Activated T-cell treated with anti-CD3 and anti-CD28 coated beads, Interleukin-2, amount 50 U/mL, for 24 hours (primary cell): ENCODE results near the gene SERTAD1.
"Not testable (repeated sequence)": the region's sequence is repeated elsewhere in the genome, so short reads cannot be mapped to it uniquely, and the experiment has no call there.

Experiments
- DNase-seq: peaks from one replicate; pipeline ENCODE4 v3.0.0-alpha.2; 2020
- H3K27ac Mint-ChIP-seq: 2 replicates; pipeline ENCODE4 v1.8.0; 2020; ENCODE audit warnings: mild to moderate bottlenecking, mixed read lengths
- H3K27me3 Mint-ChIP-seq: 2 replicates; pipeline ENCODE4 v1.8.0; 2020; ENCODE audit warnings: mixed read lengths
- H3K36me3 Mint-ChIP-seq: 2 replicates; pipeline ENCODE4 v1.8.0; 2020; ENCODE audit warnings: low read depth, mixed read lengths
- H3K4me1 Mint-ChIP-seq: 2 replicates; pipeline ENCODE4 v1.8.0; 2020; ENCODE audit warnings: low read depth, mixed read lengths
- H3K4me3 Mint-ChIP-seq: 2 replicates; pipeline ENCODE4 v1.8.0; 2020; ENCODE audit warnings: mild to moderate bottlenecking, moderate library complexity, mixed read lengths
- H3K9me3 Mint-ChIP-seq: 2 replicates; pipeline ENCODE4 v1.8.0; 2020; ENCODE audit warnings: mixed read lengths

Gene SERTAD1

GRCh38 chr19:40442328-40443130 lies 16.7 kb upstream of the SERTAD1 start:
- Mint-ChIP-seq H3K4me3 (peak overlapping the region; percentile 95), H3K9me3 (no peaks in the 10 kb centered on the region), H3K36me3 (peaks cover 27% of the 10 kb centered on the region), H3K27ac (peak overlapping the region; percentile 98), H3K27me3 (no peaks in the 10 kb centered on the region), H3K4me1 (peaks cover 25% of the 10 kb centered on the region)
- no peak for DNase-seq

GRCh38 chr19:40441719-40442253 lies 16.0 kb upstream of the SERTAD1 start:
- H3K4me1 Mint-ChIP-seq, result peaks cover 25% of the 10 kb centered on the region
- H3K27me3 Mint-ChIP-seq, result no peaks in the 10 kb centered on the region
- no peak for DNase-seq
- H3K36me3 Mint-ChIP-seq, result peaks cover 27% of the 10 kb centered on the region
- H3K9me3 Mint-ChIP-seq, result no peaks in the 10 kb centered on the region
- H3K4me3 Mint-ChIP-seq, result peak overlapping the region; percentile 95
- H3K27ac Mint-ChIP-seq, result peak overlapping the region; percentile 98

GRCh38 chr19:40438284-40438683 lies 12.5 kb upstream of the SERTAD1 start:
- H3K4me3 Mint-ChIP-seq, result no peak overlapping the region
- no peaks in the 10 kb centered on the region for H3K9me3 Mint-ChIP-seq
- peak overlapping the region; percentile 11 for H3K27ac Mint-ChIP-seq

DNA sequence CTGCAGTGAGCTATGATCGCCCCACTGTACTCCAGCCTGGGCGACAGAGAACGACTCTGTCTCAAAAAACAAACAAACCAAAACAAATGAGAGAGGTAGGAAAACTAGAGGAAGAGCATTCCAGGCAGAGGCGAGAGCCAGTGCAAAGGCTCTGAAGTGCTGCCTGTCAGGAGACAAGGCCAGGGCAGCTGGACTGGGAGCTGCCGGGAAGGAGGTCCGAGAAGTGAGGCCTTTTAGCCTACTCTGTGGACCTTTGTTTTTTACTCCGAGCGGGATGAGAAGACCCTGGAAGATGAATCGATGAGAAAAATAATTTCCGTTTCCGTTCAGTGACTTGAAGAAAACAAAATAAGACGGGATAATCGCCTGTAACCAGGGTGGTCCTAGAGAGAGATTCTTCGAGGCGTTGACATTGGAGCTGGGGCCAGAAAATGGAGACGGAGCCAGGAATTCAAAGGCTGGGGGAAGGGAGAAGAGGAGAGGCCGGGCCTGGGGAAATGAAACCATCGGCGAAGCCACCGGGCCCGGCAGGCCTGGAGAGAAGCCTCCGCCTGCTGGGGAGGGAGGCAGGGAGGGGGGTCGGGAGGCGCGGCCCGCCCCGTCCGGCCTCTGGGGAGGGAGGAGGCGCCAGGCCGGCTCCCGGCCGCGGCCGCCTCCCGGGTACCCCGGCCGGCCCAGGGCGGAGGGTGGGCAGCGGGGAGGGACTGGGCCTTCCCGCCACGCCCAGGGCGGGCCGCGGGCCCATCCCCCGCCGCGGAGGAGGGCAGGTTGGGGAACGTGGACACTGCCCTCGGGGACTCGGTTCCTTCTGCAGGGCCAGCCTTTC lies 7.8 kb upstream of the SERTAD1 start:
- DNase-seq, result peak; percentile 73
- no peaks in the 10 kb centered on the region for H3K36me3 Mint-ChIP-seq

More at GRCh38 chr19:40438284-40438683, 12.5 kb upstream of the SERTAD1 start:
- Mint-ChIP-seq H3K4me1 (peaks cover 27% of the 10 kb centered on the region), H3K27me3 (no peaks in the 10 kb centered on the region), H3K36me3 (peaks cover 18% of the 10 kb centered on the region)
- no peak for DNase-seq

DNA sequence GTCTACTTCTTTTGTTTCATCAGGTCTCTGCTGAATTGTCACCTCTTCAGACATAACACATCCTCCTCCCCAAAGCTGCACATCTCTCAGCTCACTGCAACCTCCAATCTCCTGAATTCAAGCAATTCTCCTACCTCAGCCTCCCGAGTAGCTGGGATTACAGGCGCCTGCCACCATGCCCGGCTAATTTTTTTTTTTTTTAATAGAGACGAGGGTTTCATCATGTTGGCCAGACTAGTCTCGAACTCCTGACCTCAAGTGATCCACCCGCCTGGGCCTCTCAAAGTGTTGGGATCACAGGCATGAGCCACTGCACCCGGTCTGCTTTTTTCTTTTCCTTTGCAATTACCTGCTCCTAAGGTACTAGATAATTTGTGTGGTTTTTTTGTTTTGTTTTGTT lies 7.0 kb upstream of the SERTAD1 start:
- Mint-ChIP-seq H3K27ac (peak overlapping the region; percentile 98), H3K4me3 (peak overlapping the region; percentile 83), H3K4me1 (peaks cover 12% of the 10 kb centered on the region)
- DNase-seq, H3K36me3 Mint-ChIP-seq, H3K27me3 Mint-ChIP-seq, H3K9me3 Mint-ChIP-seq: not testable (repeated sequence)

More for the DNA sequence above, 7.8 kb upstream of the SERTAD1 start:
- no peaks in the 10 kb centered on the region for H3K9me3 Mint-ChIP-seq
- peak overlapping the region; percentile 83 for H3K4me3 Mint-ChIP-seq
- H3K4me1 Mint-ChIP-seq, result peaks cover 12% of the 10 kb centered on the region
- peak overlapping the region; percentile 98 for H3K27ac Mint-ChIP-seq
- no peaks in the 10 kb centered on the region for H3K27me3 Mint-ChIP-seq

DNA sequence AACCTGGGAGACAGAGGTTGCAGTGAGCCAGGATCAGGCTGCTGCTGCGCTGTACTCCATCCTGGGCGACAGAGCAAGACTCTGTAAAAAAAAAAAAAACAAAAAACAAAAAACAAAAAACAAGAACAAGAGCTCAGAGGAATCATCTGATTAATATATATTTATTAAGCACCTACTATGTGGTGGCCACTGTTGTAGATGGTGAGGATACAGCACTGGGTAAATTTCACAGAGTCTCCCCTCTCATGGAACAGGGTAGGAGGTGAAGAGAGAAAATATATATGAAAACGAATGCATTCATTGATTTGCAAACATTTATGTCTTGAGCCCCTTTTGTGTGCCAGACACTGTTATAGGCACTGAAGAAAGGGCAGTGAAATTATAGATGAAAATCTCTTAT lies 5.9 kb upstream of the SERTAD1 start:
- no peaks in the 10 kb centered on the region for H3K27me3 Mint-ChIP-seq
- no peaks in the 10 kb centered on the region for H3K9me3 Mint-ChIP-seq
- no peak overlapping the region for H3K4me3 Mint-ChIP-seq
- DNase-seq, result no peak
- peaks cover 13% of the 10 kb centered on the region for H3K4me1 Mint-ChIP-seq
- H3K27ac Mint-ChIP-seq, result no peak overlapping the region
- no peaks in the 10 kb centered on the region for H3K36me3 Mint-ChIP-seq

GRCh38 chr19:40430242-40430641 lies 4.5 kb upstream of the SERTAD1 start:
- H3K4me3 Mint-ChIP-seq, H3K9me3 Mint-ChIP-seq, H3K27ac Mint-ChIP-seq, DNase-seq, H3K36me3 Mint-ChIP-seq, H3K27me3 Mint-ChIP-seq: not testable (repeated sequence)
- peaks cover 20% of the 10 kb centered on the region for H3K4me1 Mint-ChIP-seq

GRCh38 chr19:40428197-40428596 lies 2.4 kb upstream of the SERTAD1 start:
- not testable (repeated sequence) for H3K9me3 Mint-ChIP-seq, H3K27ac Mint-ChIP-seq, H3K4me3 Mint-ChIP-seq, H3K36me3 Mint-ChIP-seq, H3K27me3 Mint-ChIP-seq, DNase-seq
- H3K4me1 Mint-ChIP-seq, result peaks cover 19% of the 10 kb centered on the region

DNA sequence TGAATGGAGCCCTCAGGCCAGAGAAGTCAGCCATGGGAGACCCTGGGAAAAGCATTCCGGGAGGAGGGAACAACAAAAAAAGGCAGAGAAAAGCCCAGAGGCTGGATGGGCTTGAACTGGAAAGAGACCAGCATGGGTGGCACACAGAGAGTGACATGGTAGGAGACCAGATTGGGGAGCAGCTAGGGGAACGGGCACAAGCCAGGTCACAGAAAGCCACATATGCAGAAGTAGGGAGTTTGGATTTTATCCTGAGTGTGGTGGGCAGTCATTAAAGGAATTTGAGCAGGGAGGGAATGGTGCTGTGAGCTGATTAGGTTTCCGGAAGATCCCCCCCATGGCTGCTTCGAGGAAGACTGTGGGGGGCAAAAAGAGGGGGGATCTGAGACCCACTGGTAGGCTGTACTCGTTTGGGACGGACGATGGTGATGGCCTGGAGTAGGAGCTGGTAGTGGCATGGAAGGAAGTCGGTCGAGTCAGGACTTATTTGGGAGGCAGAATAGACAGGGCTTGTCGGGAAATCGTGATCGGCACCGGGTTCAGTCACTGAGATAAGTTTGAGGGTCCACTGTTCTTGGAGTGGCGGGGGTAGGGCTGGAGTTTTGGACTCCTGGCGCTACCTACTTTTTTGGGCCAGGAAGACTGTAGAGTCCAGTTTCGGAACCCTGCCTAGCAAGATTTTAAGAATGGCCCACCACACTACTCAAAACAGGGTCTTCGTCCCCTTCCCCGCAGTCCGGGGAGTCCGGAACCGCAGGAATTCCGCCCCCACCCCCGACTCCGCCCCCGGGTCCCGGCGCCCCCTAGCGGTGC lies 949 bp downstream of the SERTAD1 start:
- DNase-seq, result no peak
- H3K4me3 Mint-ChIP-seq, result peak overlapping the region; percentile 90
- peak overlapping the region; percentile 96 for H3K27ac Mint-ChIP-seq
- peaks cover 36% of the 10 kb centered on the region for H3K4me1 Mint-ChIP-seq
- H3K9me3 Mint-ChIP-seq, result no peaks in the 10 kb centered on the region
- H3K27me3 Mint-ChIP-seq, result no peaks in the 10 kb centered on the region
- H3K36me3 Mint-ChIP-seq, result peaks cover 27% of the 10 kb centered on the region

DNA sequence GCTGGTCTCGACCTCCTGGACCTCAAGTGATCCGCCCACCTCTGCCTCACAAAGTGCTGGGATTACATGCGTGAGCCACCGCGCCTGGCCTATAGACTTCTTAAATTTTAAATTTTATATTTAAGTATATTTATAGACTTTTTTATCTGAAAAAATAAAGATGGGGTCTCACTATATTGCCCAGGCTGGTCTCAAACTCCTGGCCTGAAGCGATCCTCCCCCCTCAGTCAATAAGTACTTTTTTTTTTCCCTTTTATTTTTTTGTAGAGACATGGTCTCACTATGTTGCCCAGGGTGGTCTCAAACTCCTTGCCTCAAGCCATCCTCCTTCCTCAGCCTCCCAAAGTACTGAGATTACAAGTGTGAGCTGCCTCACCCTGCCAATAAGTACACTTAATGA lies 1.9 kb downstream of the SERTAD1 start:
- H3K4me3 Mint-ChIP-seq, result peak overlapping the region; percentile 90
- DNase-seq, result no peak
- H3K27ac Mint-ChIP-seq, result peak overlapping the region; percentile 91
- H3K36me3 Mint-ChIP-seq, result peaks cover 27% of the 10 kb centered on the region
- H3K4me1 Mint-ChIP-seq, result peaks cover 36% of the 10 kb centered on the region
- H3K9me3 Mint-ChIP-seq, result no peaks in the 10 kb centered on the region
- no peaks in the 10 kb centered on the region for H3K27me3 Mint-ChIP-seq

GRCh38 chr19:40422748-40423566 lies 2.8 kb downstream of the SERTAD1 start:
- peaks cover 36% of the 10 kb centered on the region for H3K4me1 Mint-ChIP-seq
- DNase-seq, result no peak
- peak overlapping the region; percentile 80 for H3K4me3 Mint-ChIP-seq
- peaks cover 27% of the 10 kb centered on the region for H3K36me3 Mint-ChIP-seq
- H3K9me3 Mint-ChIP-seq, result no peaks in the 10 kb centered on the region
- H3K27ac Mint-ChIP-seq, result peak overlapping the region; percentile 95
- H3K27me3 Mint-ChIP-seq, result no peaks in the 10 kb centered on the region

- H3K9me3 Mint-ChIP-seq, result no peaks in the 10 kb centered on the region
- H3K4me1 Mint-ChIP-seq, result peaks cover 42% of the 10 kb centered on the region
- H3K4me3 Mint-ChIP-seq, result peak overlapping the region; percentile 80
- peak overlapping the region; percentile 95 for H3K27ac Mint-ChIP-seq
- H3K27me3 Mint-ChIP-seq, result no peaks in the 10 kb centered on the region
- no peak for DNase-seq
- peaks cover 27% of the 10 kb centered on the region for H3K36me3 Mint-ChIP-seq
These were observed 3.6 kb downstream of the SERTAD1 start for GRCh38 chr19:40421993-40422747.
